BJ (cell line): ENCODE measurements around the gene ATP2A3. TPM values are rescaled to one million over a fixed set of nuclear protein-coding genes. Genes with fewer than 3 reads are reported as not detected.

ENCODE experiments used
- CTCF ChIA-PET: fragments of 350-600 bp; formaldehyde crosslinking; extraction: SDS; loops from one replicate; lab custom pipeline; 2021; ENCODE audit warnings: antibody characterized with exemption, inconsistent platforms; lab: Yijun Ruan, JAX
- POLR2A ChIA-PET: fragments of 300-600 bp; sonication (Branson Sonifier 250); formaldehyde crosslinking; extraction: SDS; loops from one replicate; lab custom pipeline; 2021; ENCODE audit warnings: antibody characterized with exemption; lab: Charles Lee
- DNase-seq: peaks from one replicate; pipeline ENCODE4 v3.0.0-alpha.2; 2011; ENCODE audit warnings: low read depth
- H3K27me3 ChIP-seq: 2 replicates; pipeline ENCODE4 v1.6.0; 2011; ENCODE audit warnings: low read length; ENCODE audit not compliant: control insufficient read depth, insufficient read depth
- H3K36me3 ChIP-seq: 2 replicates; pipeline ENCODE4 v1.5.1; 2011; ENCODE audit warnings: low read length; ENCODE audit not compliant: control insufficient read depth, insufficient read depth
- H3K4me3 ChIP-seq: 2 replicates; pipeline ENCODE4 v1.5.1; 2011; ENCODE audit warnings: low read depth, mild to moderate bottlenecking, control low read depth, low read length
- polyA plus RNA-seq: library from polyadenylated mRNA; depleted of rRNA; stranded (reverse); fragments of >200 nt; gene quantifications from 2 replicates; pipeline ENCODE4 v1.2.3, GENCODE V29; 2011
- TF ChIP-seq, protein P1 (sequence below): IDR thresholded peaks from 2 replicates; pipeline ENCODE4 v1.5.1; 2011; ENCODE audit warnings: low read depth, mild to moderate bottlenecking, control low read depth, inconsistent platforms, low read length, moderate library complexity; ENCODE audit not compliant: insufficient read depth

The ATP2A3 gene
- polyA plus RNA-seq, 1 experiment, result 1.1 TPM

DNA sequence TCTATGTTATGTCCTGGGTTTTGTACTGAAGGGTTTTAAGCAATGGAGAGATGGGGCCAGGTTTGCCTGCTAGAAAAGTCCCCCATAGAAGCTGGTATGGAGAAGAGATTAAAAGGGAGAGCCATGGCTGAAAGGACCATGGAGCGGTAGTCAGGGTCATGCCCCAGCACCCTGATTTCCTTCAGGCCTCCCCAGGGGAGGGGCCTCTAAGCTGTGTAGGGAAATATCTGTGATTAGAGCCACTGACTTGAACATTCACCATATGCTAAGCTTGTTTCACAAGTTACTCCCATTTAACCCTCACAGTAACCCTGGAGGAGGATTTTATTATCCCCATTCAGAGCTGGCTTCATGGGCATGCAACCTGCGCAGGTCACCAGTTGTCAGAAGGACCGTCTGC, 3.8 kb upstream of the ATP2A3 start:
- H3K36me3 ChIP-seq, result no peaks in the 10 kb centered on the region
- H3K27me3 ChIP-seq, result peaks cover 10% of the 10 kb centered on the region
- ChIA-PET POLR2A (no interaction called here), CTCF (no interaction called here)
- DNase-seq, result no peak
- H3K4me3 ChIP-seq, result no peak overlapping the region
- TF ChIP-seq, protein P1, sequence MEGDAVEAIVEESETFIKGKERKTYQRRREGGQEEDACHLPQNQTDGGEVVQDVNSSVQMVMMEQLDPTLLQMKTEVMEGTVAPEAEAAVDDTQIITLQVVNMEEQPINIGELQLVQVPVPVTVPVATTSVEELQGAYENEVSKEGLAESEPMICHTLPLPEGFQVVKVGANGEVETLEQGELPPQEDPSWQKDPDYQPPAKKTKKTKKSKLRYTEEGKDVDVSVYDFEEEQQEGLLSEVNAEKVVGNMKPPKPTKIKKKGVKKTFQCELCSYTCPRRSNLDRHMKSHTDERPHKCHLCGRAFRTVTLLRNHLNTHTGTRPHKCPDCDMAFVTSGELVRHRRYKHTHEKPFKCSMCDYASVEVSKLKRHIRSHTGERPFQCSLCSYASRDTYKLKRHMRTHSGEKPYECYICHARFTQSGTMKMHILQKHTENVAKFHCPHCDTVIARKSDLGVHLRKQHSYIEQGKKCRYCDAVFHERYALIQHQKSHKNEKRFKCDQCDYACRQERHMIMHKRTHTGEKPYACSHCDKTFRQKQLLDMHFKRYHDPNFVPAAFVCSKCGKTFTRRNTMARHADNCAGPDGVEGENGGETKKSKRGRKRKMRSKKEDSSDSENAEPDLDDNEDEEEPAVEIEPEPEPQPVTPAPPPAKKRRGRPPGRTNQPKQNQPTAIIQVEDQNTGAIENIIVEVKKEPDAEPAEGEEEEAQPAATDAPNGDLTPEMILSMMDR, result no peak

DNA sequence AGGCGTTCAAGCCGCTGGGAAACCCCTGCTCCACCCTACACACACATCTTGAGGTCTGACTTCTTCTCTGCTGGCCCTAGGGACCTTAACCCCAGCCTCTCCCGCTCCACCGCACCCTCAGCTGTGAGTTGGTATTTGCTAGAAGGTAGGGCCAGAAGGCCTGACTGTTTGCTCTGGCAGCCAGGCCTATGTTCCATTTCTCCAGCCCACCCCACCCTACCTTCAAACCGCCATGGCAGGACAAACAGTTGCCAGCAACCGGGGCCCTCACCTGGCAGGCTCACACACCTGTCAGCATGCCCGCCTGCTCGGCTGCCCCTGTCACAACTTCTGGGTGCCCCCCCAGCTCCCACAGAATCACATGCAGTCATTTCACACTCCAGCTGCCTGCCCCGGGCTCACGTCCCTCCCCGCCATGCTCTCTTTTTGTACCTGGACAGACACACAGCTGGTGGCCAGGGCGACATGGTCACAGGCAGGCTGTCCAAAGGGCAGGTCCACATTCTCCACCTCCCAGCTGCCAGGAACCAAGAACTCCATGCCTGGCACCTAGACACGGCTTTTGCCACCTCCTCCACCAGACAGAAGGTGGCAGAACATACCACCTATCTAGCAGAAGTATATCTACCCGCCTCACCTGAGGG, 2.6 kb upstream of the ATP2A3 start:
- no peaks in the 10 kb centered on the region for H3K36me3 ChIP-seq
- ChIA-PET POLR2A (no interaction called here), CTCF (interaction anchor here (2.6 kb wide), 1 partner anchor 53 kb away, joined by 7 read pairs; no protein-coding TSS in a partner anchor)
- H3K27me3 ChIP-seq, result peaks cover 16% of the 10 kb centered on the region
- H3K4me3 ChIP-seq, result no peak overlapping the region
- TF ChIP-seq, protein P1, result no peak
- DNase-seq, result no peak

DNA sequence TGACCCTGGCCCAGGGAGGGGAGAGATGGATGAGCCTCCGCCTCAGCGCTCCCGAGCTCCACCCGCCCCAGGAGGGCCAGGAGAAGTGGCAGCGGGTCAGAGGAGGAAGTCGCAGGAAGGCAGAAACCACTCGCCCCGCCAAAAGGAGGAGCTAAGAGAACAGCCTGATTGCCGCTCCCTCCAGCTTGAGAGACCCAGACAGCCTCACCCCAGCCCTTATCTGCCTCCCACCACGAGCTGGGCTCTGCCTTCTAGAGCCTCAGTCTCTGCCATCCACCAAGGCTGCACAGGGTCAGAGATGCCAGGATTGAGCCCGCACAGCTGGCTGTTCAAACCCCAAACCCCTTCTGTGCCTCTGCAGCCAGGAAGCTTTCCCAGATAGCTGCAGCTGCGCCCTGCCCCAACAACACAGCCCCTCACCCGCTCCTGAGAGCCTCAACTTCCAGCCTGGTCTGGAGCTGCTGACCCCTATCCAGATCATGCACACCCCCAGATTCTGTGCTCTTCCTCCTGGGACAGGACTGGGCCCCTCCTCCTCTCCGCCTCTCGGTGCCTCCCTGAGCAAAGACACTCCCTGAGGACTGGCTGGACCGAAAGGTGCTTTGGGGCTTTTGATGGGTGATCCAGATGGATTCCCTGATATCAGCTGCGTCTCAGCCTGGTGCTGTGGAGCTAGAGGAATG, 1.0 kb upstream of the ATP2A3 start:
- DNase-seq, result no peak
- peaks cover 18% of the 10 kb centered on the region for H3K27me3 ChIP-seq
- H3K36me3 ChIP-seq, result no peaks in the 10 kb centered on the region
- POLR2A ChIA-PET, result no interaction called here
- H3K4me3 ChIP-seq, result peak overlapping the region; percentile 54
- TF ChIP-seq, protein P1, result 0 out of 2 replicates have a peak, but pooled peaks have one; percentile 2
- CTCF ChIA-PET, result interaction anchor here (0.6 to 2.6 kb wide), 2 partner anchors 52 to 58 kb away, joined by 3 to 7 read pairs; no protein-coding TSS in a partner anchor

DNA sequence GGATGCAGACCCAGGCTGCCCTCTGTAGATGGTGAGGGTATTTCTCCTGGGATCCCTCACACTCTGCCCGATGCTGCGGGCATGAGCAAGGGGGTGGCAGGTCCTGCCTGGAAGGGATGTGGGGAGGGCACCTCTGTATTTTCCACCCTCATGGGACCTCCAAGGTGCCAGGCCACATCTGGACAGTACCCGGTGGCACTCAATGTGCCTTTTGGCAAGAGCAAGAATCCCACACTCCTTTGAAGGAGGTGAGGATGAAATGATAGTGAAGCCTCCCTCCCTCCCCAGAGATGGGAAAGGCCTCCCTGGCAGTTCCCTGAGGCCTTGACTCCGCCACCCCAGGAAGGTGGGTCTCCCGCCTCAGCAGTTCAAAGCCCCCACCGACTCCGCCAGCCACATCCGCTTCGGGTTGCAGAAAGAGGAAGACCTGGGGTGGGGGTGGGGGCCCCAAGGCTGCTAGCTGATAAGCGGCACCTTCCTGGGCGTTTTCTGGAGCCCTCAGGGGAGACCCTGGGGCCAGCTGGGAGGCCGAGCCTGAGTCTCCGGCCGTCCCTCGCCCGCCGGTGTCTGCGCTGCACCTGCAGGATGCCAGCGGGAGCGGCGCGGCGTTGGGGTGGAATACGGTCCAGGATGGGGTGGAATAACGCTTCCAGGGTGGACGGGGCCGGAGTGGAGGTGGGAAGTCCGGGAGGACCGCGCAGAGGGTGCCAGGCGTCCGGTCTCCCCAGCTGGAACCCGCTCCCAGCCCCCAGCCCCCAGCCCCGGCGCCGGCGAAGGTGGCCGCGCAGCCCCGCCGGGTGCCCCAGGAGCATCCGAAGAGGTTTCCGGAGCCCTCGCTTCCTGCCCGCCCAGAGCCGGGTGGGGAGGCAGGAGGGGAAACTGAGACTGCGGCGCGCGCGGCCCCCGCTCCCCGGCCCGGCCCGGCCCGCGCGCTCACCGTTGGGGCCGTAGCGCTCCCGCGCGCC, 718 bp downstream of the ATP2A3 start:
- Histone ChIP-seq H3K36me3 (no peaks in the 10 kb centered on the region), H3K27me3 (peaks cover 18% of the 10 kb centered on the region), H3K4me3 (no peak overlapping the region)
- TF ChIP-seq, protein P1, result no peak
- ChIA-PET POLR2A (no interaction called here), CTCF (interaction anchor here (1.4 kb wide), 1 partner anchor 49 kb away, joined by 3 read pairs; no protein-coding TSS in a partner anchor)
- no peak for DNase-seq
